ENCODE data around the gene ZSWIM4. TPM values are rescaled to one million over a fixed set of nuclear protein-coding genes. Genes with fewer than 3 reads are reported as not detected.

Gene ZSWIM4
- total and polyA plus RNA-seq, 2 of the 13 experiments (the other 11 are each of a cell fraction or from before 2014, with no cell fraction given) = 0.33 to 0.86 TPM

GRCh38 chr19:13881251-13881691, 86.0 kb downstream of the ZSWIM4 start:
- Histone ChIP-seq H3K27me3 (ENCODE audit: control insufficient read depth in 1 of 2, insufficient read depth in 2 of 2, low read length in 2 of 2) (peaks cover 1 to 17% of the 10 kb centered on the region in 2 experiments; a peak in 2 of 5 replicates), H3K9me3 (ENCODE audit: low read length) (no peaks in the 10 kb centered on the region), H2AFZ (ENCODE audit: low read length) (peak overlapping the region; percentile 20), H4K20me1 (ENCODE audit: insufficient read depth, low read length) (no peaks in the 10 kb centered on the region), H3K4me1 (ENCODE audit: insufficient read depth, low read length) (peaks cover 48% of the 10 kb centered on the region), H3K9ac (ENCODE audit: insufficient read depth, low read depth, low read length) (peak overlapping the region; percentile 58), H3K4me3 (replicated peaks in 1 of 3; ENCODE audit: insufficient read depth in 1 of 3, low read depth in 2 of 3, low read length in 3 of 3) (peak overlapping the region; percentile 50 to 74 (median 55); a peak in 5 of 6 replicates), H3K27ac (ENCODE audit: extremely low read length, insufficient read depth, low read length) (no peak overlapping the region), H3K79me2 (ENCODE audit: insufficient read depth, low read length) (no peaks in the 10 kb centered on the region), H3K4me2 (ENCODE audit: low read depth, low read length) (peak overlapping the region; percentile 95), H3K36me3 (replicated peaks in 1 of 2; ENCODE audit: control insufficient read depth in 1 of 2, insufficient read depth in 2 of 2, low read length in 2 of 2) (no peaks in the 10 kb centered on the region)
- in situ Hi-C loops (cut with HindIII; ENCODE audit: extremely low pct_ligation_motif_present, low pct_unique_long_range_greater_than_20kb) = loop anchor here (5.0 to 25.0 kb wide), 3 partner anchors 71 to 531 kb away; partner anchors contain the start of genes DCAF15, DDX39A and MISP3
- CTCF ChIA-PET (ENCODE audit: low intra/inter-chr PET ratio, low total read pairs) = interaction anchor here (1.0 to 5.0 kb wide), 3 partner anchors 21 to 192 kb away, joined by 3 to 79 read pairs (median 3); partner anchors contain the start of gene MISP3
- ATAC-seq (peak; percentile 68), DNase-seq (ENCODE audit: low spot score) (peak; percentile 45), FAIRE-seq (no peak)
- POLR2A ChIA-PET = interaction anchor here (1.0 to 2.1 kb wide), 3 partner anchors 125 to 256 kb away, joined by 3 to 7 read pairs (median 5); partner anchors contain the start of genes ASF1B and RFX1
- intact Hi-C loops (cut with micrococcal nuclease; ENCODE audit: unreplicated experiment) = loop anchor here (2.0 kb wide), 1 partner anchor 72 kb away; the partner anchor contains the start of gene DCAF15
- WGBS (ENCODE audit: low lambda C conversion rate) = 1% methylated on average over 12 of the region's 12 CpGs
- BruUV-seq (replicated peaks) = no TSS peak
- no peak for TF ChIP-seq SIN3A (IDR thresholded peaks at IDR 0.05; ENCODE audit: borderline replicate concordance, low read depth, low read length)
- TF ChIP-seq, protein P1, sequence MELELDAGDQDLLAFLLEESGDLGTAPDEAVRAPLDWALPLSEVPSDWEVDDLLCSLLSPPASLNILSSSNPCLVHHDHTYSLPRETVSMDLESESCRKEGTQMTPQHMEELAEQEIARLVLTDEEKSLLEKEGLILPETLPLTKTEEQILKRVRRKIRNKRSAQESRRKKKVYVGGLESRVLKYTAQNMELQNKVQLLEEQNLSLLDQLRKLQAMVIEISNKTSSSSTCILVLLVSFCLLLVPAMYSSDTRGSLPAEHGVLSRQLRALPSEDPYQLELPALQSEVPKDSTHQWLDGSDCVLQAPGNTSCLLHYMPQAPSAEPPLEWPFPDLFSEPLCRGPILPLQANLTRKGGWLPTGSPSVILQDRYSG (CRISPR knock-in tag; IDR thresholded peaks at IDR 0.05) = no peak
- TF ChIP-seq, protein P2, sequence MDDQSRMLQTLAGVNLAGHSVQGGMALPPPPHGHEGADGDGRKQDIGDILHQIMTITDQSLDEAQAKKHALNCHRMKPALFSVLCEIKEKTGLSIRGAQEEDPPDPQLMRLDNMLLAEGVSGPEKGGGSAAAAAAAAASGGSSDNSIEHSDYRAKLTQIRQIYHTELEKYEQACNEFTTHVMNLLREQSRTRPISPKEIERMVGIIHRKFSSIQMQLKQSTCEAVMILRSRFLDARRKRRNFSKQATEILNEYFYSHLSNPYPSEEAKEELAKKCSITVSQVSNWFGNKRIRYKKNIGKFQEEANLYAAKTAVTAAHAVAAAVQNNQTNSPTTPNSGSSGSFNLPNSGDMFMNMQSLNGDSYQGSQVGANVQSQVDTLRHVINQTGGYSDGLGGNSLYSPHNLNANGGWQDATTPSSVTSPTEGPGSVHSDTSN (CRISPR knock-in tag; IDR thresholded peaks at IDR 0.05; ENCODE audit: borderline replicate concordance) = no peak
- TF ChIP-seq ZMAT3 (CRISPR knock-in tag; conservative IDR thresholded peaks at IDR 0.05) = no peak
- TF ChIP-seq ZNF720 (CRISPR knock-in tag; IDR thresholded peaks at IDR 0.05) = no peak
- no peak for TF ChIP-seq RFXAP (CRISPR knock-in tag; IDR thresholded peaks at IDR 0.05; ENCODE audit: borderline replicate concordance)
- no peak for TF ChIP-seq CENPBD1 (CRISPR knock-in tag; IDR thresholded peaks at IDR 0.05; ENCODE audit: borderline replicate concordance, low read depth)
- no peak; the same call in 1 of the 2 replicates for TF ChIP-seq ZNF687 (CRISPR knock-in tag; IDR thresholded peaks at IDR 0.05)
- TF ChIP-seq ZSCAN29 (CRISPR knock-in tag; conservative IDR thresholded peaks at IDR 0.05) = no peak
- no peak for TF ChIP-seq ZSCAN25 (CRISPR knock-in tag; IDR thresholded peaks at IDR 0.05)
- TF ChIP-seq ZSCAN30 (CRISPR knock-in tag; IDR thresholded peaks at IDR 0.05) = no peak
- TF ChIP-seq ZNF598 (CRISPR knock-in tag; IDR thresholded peaks at IDR 0.05; ENCODE audit: borderline replicate concordance) = no peak
- TF ChIP-seq NAIF1 (CRISPR knock-in tag; IDR thresholded peaks at IDR 0.05; ENCODE audit: borderline replicate concordance) = no peak
- no peak for TF ChIP-seq ZNF383 (CRISPR knock-in tag; IDR thresholded peaks at IDR 0.05; ENCODE audit: borderline replicate concordance)
- no peak for TF ChIP-seq ZZZ3 (CRISPR knock-in tag; IDR thresholded peaks at IDR 0.05; ENCODE audit: borderline replicate concordance)
- no peak for TF ChIP-seq ZFP82 (CRISPR knock-in tag; IDR thresholded peaks at IDR 0.05; ENCODE audit: borderline replicate concordance)
- TF ChIP-seq ZNF816 (CRISPR knock-in tag; IDR thresholded peaks at IDR 0.05; ENCODE audit: borderline replicate concordance) = no peak
